ENCODE results near the gene MACROD2. TPM values are rescaled to one million over a fixed set of nuclear protein-coding genes. Genes with fewer than 3 reads are reported as not detected.

The MACROD2 gene
- total RNA-seq, 6 experiments from 2014 or later = 0.05 to 0.57 (median 0.11) TPM; not detected in 1

- Mint-ChIP-seq H3K36me3 (ENCODE audit: low read depth) (no peaks in the 10 kb centered on the region), H3K4me3 (no peak overlapping the region), H3K27ac (no peak overlapping the region), H3K27me3 (ENCODE audit: insufficient read depth) (no peaks in the 10 kb centered on the region), H3K9me3 (peaks cover 18% of the 10 kb centered on the region), H3K4me1 (ENCODE audit: low read depth) (no peaks in the 10 kb centered on the region)
- TF ChIP-seq CTCF (IDR thresholded peaks at IDR 0.05) = no peak
- no peak for DNase-seq
These were observed 581.0 kb downstream of the MACROD2 start for GRCh38 chr20:14576196-14576877.

GRCh38 chr20:14580418-14581074 is 585.2 kb downstream of the MACROD2 start:
- H3K4me3 Mint-ChIP-seq = no peak overlapping the region
- peaks cover 23% of the 10 kb centered on the region for H3K9me3 Mint-ChIP-seq
- no peaks in the 10 kb centered on the region for H3K4me1 Mint-ChIP-seq (ENCODE audit: low read depth)
- TF ChIP-seq CTCF (IDR thresholded peaks at IDR 0.05) = no peak
- H3K27me3 Mint-ChIP-seq (ENCODE audit: insufficient read depth) = no peaks in the 10 kb centered on the region
- DNase-seq = no peak
- H3K27ac Mint-ChIP-seq = no peak overlapping the region
- 0 out of 2 replicates have a peak, but pooled peaks cover 3% of the 10 kb centered on the region for H3K36me3 Mint-ChIP-seq (ENCODE audit: low read depth)

- TF ChIP-seq CTCF (IDR thresholded peaks at IDR 0.05) = no peak
- Mint-ChIP-seq H3K27ac (no peak overlapping the region), H3K27me3 (ENCODE audit: insufficient read depth) (no peaks in the 10 kb centered on the region)
These were observed 586.4 kb downstream of the MACROD2 start for GRCh38 chr20:14581731-14582130.

GRCh38 chr20:14582855-14583254 is 587.5 kb downstream of the MACROD2 start:
- H3K4me3 Mint-ChIP-seq = no peak overlapping the region
- H3K9me3 Mint-ChIP-seq = peaks cover 24% of the 10 kb centered on the region
- TF ChIP-seq CTCF (IDR thresholded peaks at IDR 0.05) = no peak
- H3K36me3 Mint-ChIP-seq (ENCODE audit: low read depth) = 0 out of 2 replicates have a peak, but pooled peaks cover 3% of the 10 kb centered on the region
- no peak overlapping the region for H3K27ac Mint-ChIP-seq
- H3K27me3 Mint-ChIP-seq (ENCODE audit: insufficient read depth) = no peaks in the 10 kb centered on the region
- H3K4me1 Mint-ChIP-seq (ENCODE audit: low read depth) = no peaks in the 10 kb centered on the region
- no peak for DNase-seq

More at GRCh38 chr20:14581731-14582130, 586.4 kb downstream of the MACROD2 start:
- Mint-ChIP-seq H3K4me3 (no peak overlapping the region), H3K4me1 (ENCODE audit: low read depth) (no peaks in the 10 kb centered on the region), H3K36me3 (ENCODE audit: low read depth) (0 out of 2 replicates have a peak, but pooled peaks cover 3% of the 10 kb centered on the region), H3K9me3 (peaks cover 24% of the 10 kb centered on the region)
- DNase-seq = no peak

- no peaks in the 10 kb centered on the region; the same call in 1 of the 2 replicates for H3K27me3 Mint-ChIP-seq (ENCODE audit: insufficient read depth)
- TF ChIP-seq CTCF (IDR thresholded peaks at IDR 0.05) = no peak
- H3K4me3 Mint-ChIP-seq = no peak overlapping the region
- H3K9me3 Mint-ChIP-seq = peaks cover 21% of the 10 kb centered on the region
- DNase-seq = no peak
- H3K4me1 Mint-ChIP-seq (ENCODE audit: low read depth) = no peaks in the 10 kb centered on the region
- 0 out of 2 replicates have a peak, but pooled peaks cover 3% of the 10 kb centered on the region for H3K36me3 Mint-ChIP-seq (ENCODE audit: low read depth)
- no peak overlapping the region for H3K27ac Mint-ChIP-seq
These were observed 588.1 kb downstream of the MACROD2 start for GRCh38 chr20:14583413-14583812.
